ENCODE measurements around the gene RBPJL.

The RBPJL gene

GRCh38 chr20:45361793-45362192 lies 55.2 kb downstream of the RBPJL start:
- no peak for DNase-seq (ENCODE audit: low read depth in 2 of 2)

DNA sequence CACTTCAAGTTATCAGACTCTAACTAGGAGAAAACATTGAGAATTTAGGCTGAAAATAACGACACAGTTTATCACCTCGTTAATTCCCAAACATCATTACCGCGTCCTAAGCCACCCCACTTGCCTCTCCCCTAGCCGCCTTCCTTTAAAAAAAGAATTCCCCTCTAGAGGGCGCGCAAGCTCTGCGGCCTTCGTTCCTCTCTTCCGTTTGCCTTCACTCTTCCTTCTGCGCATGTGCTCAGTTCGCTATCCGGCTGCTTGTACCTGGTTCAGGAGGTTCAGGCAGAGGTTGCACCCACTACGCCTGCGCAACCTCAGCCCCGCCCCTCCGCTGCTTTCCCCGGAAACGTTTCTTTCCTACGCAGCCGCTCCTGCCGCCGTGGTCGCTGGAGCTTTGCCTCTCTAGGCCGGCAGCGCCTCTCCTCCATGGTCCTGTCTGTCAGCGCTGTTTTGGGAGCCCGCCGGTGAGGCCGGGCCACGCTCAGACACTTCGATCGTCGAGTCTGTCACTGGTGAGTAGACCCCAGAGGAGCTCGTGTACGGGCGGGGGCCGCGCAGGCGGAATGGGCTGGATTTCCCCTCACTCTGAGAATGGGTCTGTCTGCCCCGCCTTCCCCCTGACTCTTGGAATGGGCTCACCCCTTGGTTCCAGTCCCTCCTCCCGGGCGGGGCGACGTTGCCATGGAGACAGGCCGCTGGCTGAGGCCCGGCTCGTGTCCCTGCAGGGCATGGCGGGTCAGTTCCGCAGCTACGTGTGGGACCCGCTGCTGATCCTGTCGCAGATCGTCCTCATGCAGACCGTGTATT lies 56.4 kb downstream of the RBPJL start, which contains the start of gene SYS1:
SYS1 (plus strand) TSS at position 353 of the 807 bp plus-strand sequence; CDS start at position 729, 376 bp downstream.
- DNase-seq (ENCODE audit: low read depth in 2 of 2) = peak; percentile 97 to 98

DNA sequence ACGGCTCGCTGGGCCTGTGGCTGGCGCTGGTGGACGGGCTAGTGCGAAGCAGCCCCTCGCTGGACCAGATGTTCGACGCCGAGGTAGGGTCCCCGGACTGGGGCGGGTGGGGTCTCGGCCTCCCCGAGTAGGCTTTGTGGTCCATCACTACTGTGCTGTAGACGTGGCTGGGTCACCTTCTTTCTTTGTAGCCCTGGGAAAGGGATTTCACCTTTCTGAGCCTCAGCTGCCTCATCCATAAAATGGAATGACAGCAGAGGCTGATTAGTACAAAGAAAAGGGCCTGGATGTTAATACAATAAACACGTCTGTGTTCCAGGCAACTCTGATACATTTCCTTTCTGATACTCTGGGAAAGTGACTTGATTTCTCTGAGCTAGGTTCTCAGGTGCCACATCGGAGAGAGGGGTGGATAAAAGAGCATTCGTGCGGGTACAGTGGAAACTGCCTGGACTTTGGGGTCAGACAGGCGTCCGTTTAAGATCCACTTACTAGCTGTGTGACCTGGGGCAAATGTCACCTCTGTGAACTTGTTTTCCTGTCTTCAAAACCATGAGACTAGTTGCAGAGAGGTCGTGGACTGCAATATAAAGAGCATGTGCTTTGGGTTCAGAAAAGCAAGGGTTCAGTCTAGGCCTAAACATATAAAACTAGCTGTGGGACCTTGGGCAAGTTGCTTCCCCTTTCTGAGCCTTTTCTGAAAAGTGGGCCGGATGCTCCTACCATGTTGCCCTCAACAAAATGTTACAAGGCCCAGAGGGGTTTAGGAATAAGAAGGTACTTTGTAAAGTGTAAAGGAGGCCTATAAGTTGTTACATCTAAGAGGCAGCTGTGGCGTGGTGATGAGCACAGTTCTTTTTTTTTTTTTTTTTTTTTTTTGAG lies 57.2 kb downstream of the RBPJL start:
- no peak for DNase-seq (ENCODE audit: low read depth in 2 of 2)

GRCh38 chr20:45365444-45365970 lies 58.9 kb downstream of the RBPJL start:
- DNase-seq (ENCODE audit: low read depth in 2 of 2) = no peak

GRCh38 chr20:45366192-45366591 lies 59.6 kb downstream of the RBPJL start:
- DNase-seq (ENCODE audit: low read depth in 2 of 2) = no peak

DNA sequence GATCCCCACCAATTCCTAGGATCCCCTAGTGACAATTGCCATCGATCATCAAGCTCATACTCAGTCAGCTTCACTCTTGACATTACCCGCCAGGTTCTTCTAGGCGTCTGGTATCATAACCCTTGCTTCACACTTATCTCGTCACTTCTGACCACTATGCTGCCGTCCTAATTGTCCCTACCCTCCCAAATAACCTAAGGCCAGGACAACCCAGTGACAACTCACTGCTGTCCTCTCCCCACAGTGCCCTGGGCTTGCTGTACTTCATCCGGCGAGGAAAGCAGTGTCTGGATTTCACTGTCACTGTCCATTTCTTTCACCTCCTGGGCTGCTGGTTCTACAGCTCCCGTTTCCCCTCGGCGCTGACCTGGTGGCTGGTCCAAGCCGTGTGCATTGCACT lies 60.0 kb downstream of the RBPJL start:
- DNase-seq (ENCODE audit: low read depth in 2 of 2) = no peak

GRCh38 chr20:45367126-45367525 lies 60.5 kb downstream of the RBPJL start:
- no peak for DNase-seq (ENCODE audit: low read depth in 2 of 2)

Measured in stimulated activated CD4-positive, alpha-beta T cell treated with anti-CD3 and anti-CD28 coated beads, Interleukin-15, amount 100 ng/mL, for 48 hours (primary cell).